GM12878 (cell line): ENCODE data around the gene CD276. TPM values are rescaled to one million over a fixed set of nuclear protein-coding genes. Genes with fewer than 3 reads are reported as not detected.

Experiments
- ATAC-seq: fragments of 200-7000 bp; cut with Tn5 transposase; 3 replicates; pipeline ENCODE4 v1.9.1; 2020; ENCODE audit warnings: mild to moderate bottlenecking, moderate library complexity
- BruUV-seq: library from RNA; stranded (reverse); fragments of 400-500 nt; replicated peaks from 2 replicates; lab custom pipeline; 2021; lab: Mats Ljungman, UMichigan
- CTCF ChIA-PET: fragments of 300-600 bp; sonication (Branson Sonifier 250); formaldehyde crosslinking; extraction: SDS; loops from one replicate; lab custom pipeline; 2021; ENCODE audit warnings: inconsistent platforms; lab: Yijun Ruan, JAX
- POLR2A ChIA-PET: fragments of 350-600 bp; formaldehyde crosslinking; extraction: SDS; loops from one replicate; lab custom pipeline; 2021; ENCODE audit warnings: inconsistent platforms; lab: Charles Lee
- RAD21 ChIA-PET: fragments of 300-600 bp; sonication (Branson Sonifier 250); formaldehyde crosslinking; loops from one replicate; lab custom pipeline; 2023; ENCODE audit warnings: antibody characterized with exemption; ENCODE audit not compliant: unreplicated experiment; lab: Charles Lee
- SMC1A ChIA-PET: fragments of 300-600 bp; sonication (Branson Sonifier 250); formaldehyde crosslinking; loops from one replicate; lab custom pipeline; 2023; ENCODE audit not compliant: unreplicated experiment, uncharacterized antibody; lab: Charles Lee
- DNase-seq: peaks from one replicate; pipeline ENCODE4 v3.0.0-alpha.2; 2011; ENCODE audit warnings: low read depth, low spot score
- FAIRE-seq: peaks from 3 replicates; lab custom pipeline; 2011; peaks lifted over from hg19 to GRCh38; lab: Jason Lieb, UNC
- H2AFZ ChIP-seq: 2 replicates; pipeline ENCODE4 v1.6.0; 2011; ENCODE audit warnings: low read depth, low read length, control low read depth; ENCODE audit not compliant: control insufficient read depth
- H3K27ac ChIP-seq: 2 replicates; pipeline ENCODE4 v1.5.1; 2011; ENCODE audit warnings: control low read depth; ENCODE audit not compliant: control insufficient read depth, insufficient read depth
- H3K27me3 ChIP-seq, 2 experiments: replicated peaks in 1 of 2; 2 replicates each; pipeline versions ENCODE4 v1.6.0 to v1.6.1; 2011; ENCODE audit warnings: low read length in 1 of 2; ENCODE audit not compliant: control insufficient read depth in 2 of 2, insufficient read depth in 2 of 2
- H3K36me3 ChIP-seq, 2 experiments: 2 replicates each; pipeline ENCODE4 v1.5.1; 2011; ENCODE audit warnings: low read length in 1 of 2; ENCODE audit not compliant: control insufficient read depth in 2 of 2, insufficient read depth in 2 of 2
- H3K4me1 ChIP-seq: 2 replicates; pipeline ENCODE4 v1.6.1; 2011; ENCODE audit warnings: mild to moderate bottlenecking, low read length, moderate library complexity, mixed read lengths; ENCODE audit not compliant: control insufficient read depth, insufficient read depth
- H3K4me2 ChIP-seq: 2 replicates; pipeline ENCODE4 v1.6.0; 2011; ENCODE audit warnings: control low read depth; ENCODE audit not compliant: control insufficient read depth, insufficient read depth
- H3K4me3 ChIP-seq: fragments of 200-600 bp; sonication (generic); 2 replicates; pipeline ENCODE4 v1.5.1; 2016
- H3K79me2 ChIP-seq: 2 replicates; pipeline ENCODE4 v1.6.0; 2011; ENCODE audit warnings: low read length; ENCODE audit not compliant: control insufficient read depth, insufficient read depth
- H3K9ac ChIP-seq: 2 replicates; pipeline ENCODE4 v1.8.0; 2011; ENCODE audit warnings: low read length, control low read depth, mixed read lengths; ENCODE audit not compliant: control insufficient read depth, insufficient read depth
- H3K9me3 ChIP-seq: replicated peaks from 3 replicates; pipeline ENCODE4 v1.5.1; 2011; ENCODE audit warnings: mild to moderate bottlenecking, low read length; ENCODE audit not compliant: control insufficient read depth, insufficient read depth
- H4K20me1 ChIP-seq: 2 replicates; pipeline ENCODE4 v1.6.0; 2011; ENCODE audit not compliant: control insufficient read depth, insufficient read depth
- BACH1 ChIP-seq: fragments of 450-650 bp; IDR thresholded peaks from 2 replicates; pipeline ENCODE4 v1.6.1; 2017; ENCODE audit warnings: mild to moderate bottlenecking, borderline replicate concordance
- IRF4 ChIP-seq: IDR thresholded peaks from 2 replicates; pipeline ENCODE4 v1.6.1; 2011; ENCODE audit warnings: low read depth, low read length
- MTA2 ChIP-seq: fragments of 450-650 bp; IDR thresholded peaks from 2 replicates; pipeline ENCODE4 v1.6.1; 2016; ENCODE audit warnings: low read depth, mild to moderate bottlenecking, moderate library complexity
- MYB ChIP-seq: fragments of 150-350 bp; IDR thresholded peaks from 2 replicates; pipeline ENCODE4 v1.6.1; 2014; ENCODE audit warnings: mild to moderate bottlenecking, low read depth, low read length, borderline replicate concordance
- PAX5 ChIP-seq: IDR thresholded peaks from 2 replicates; pipeline ENCODE4 v1.6.1; 2011; ENCODE audit warnings: low read depth, low read length, borderline replicate concordance
- RELA ChIP-seq: fragments of 450-650 bp; IDR thresholded peaks from 2 replicates; pipeline ENCODE4 v1.8.0; 2014; ENCODE audit warnings: borderline replicate concordance; ENCODE audit not compliant: partially characterized antibody
- SRF ChIP-seq, 2 experiments: IDR thresholded peaks; 2 replicates each; pipeline ENCODE4 v1.6.1; 2011; ENCODE audit warnings: low read depth in 2 of 2, low read length in 2 of 2, mild to moderate bottlenecking in 1 of 2, moderate library complexity in 1 of 2
- SUPT20H ChIP-seq: IDR thresholded peaks from 2 replicates; pipeline ENCODE4 v1.6.1; 2011; ENCODE audit warnings: low read depth, mild to moderate bottlenecking, low read length, moderate library complexity, borderline replicate concordance; ENCODE audit not compliant: control insufficient read depth
- SUZ12 ChIP-seq: fragments of 200-600 bp; sonication (generic); IDR thresholded peaks from one replicate; pipeline ENCODE4 v1.6.1; 2018; ENCODE audit warnings: antibody characterized with exemption, mild to moderate bottlenecking; ENCODE audit not compliant: unreplicated experiment
- WGBS: methylation state at CpG from one replicate; pipeline ENCODE4 v1.1.6; 2016; ENCODE audit warnings: low lambda C conversion rate; ENCODE audit not compliant: insufficient replicate concordance, insufficient coverage; ENCODE audit errors: missing lambda C conversion rate; 5-methylcytosine and 5-hydroxymethylcytosine counted together
- in situ Hi-C: fragments of 300-500 bp; cut with MboI; formaldehyde crosslinking; loops from 9 replicates; pipeline ENCODE4 v1.14.3; 2018; ENCODE audit warnings: mixed read lengths
- intact Hi-C: fragments of 100-400 bp; cut with micrococcal nuclease; formaldehyde crosslinking; loops from one replicate; pipeline ENCODE4 v1.14.2; 2022; ENCODE audit not compliant: unreplicated experiment
- polyA plus RNA-seq, 11 experiments: library from polyadenylated mRNA; depleted of rRNA in 4 of 11; unstranded in 6 of 11; stranded (reverse) in 5 of 11; fragments of >200 nt; fragmentation: Nextera tagmentation in 4 of 11; fragmentation: Illumina TruSeq in 1 of 11; extraction: Ambion mirVana in 4 of 11; extraction: Trizol in 1 of 11; gene quantifications; 1 replicate in 1 of 11; 2 replicates in 10 of 11; pipeline versions ENCODE4 v1.2.1 to v1.2.3, GENCODE V29; 2011 to 2016; ENCODE audit warnings: inconsistent platforms in 2 of 11, missing spikeins in 2 of 11, low read depth in 1 of 11
- total RNA-seq, 4 experiments: library from RNA; depleted of rRNA in 3 of 4; stranded (reverse); fragments of >200 nt in 3 of 4; fragmentation: Illumina TruSeq in 1 of 4; extraction: Trizol in 1 of 4; gene quantifications; 2 replicates each; pipeline versions ENCODE4 v1.2.1 to v1.2.3, GENCODE V29; 2013 to 2021
- TF ChIP-seq, protein P1 (sequence below): fragments of 450-650 bp; IDR thresholded peaks from 2 replicates; pipeline ENCODE4 v1.6.1; 2017; ENCODE audit warnings: borderline replicate concordance

Gene CD276
- total and polyA plus RNA-seq, 10 of the 15 experiments (the other 5 are each of a cell fraction or from before 2014, with no cell fraction given): 0.11 to 3.0 (median 1.2) TPM

DNA sequence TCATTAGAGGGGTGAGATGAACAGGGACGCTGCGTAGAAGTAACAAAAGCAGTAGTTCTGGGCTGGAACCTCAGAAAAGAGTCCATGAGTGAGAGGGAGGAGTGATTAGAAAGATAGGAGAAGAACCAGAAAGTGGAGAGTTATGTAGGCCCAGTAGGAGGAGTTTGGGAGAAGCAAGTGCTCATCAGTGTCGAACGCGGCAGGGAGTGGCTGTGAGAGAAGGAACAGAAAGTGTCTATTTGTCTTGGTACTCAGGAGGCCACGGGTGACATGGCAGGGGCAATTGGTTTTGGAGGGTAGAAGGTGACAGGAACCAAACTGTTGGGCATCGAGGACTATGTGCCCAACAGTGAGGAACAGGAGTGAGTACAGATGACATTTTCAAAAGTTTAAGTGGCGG lies 70.3 kb downstream of the CD276 start:
- Histone ChIP-seq H3K27ac (no peak overlapping the region), H3K27me3 (peaks cover 5 to 7% of the 10 kb centered on the region in 2 experiments; a peak in 3 of 4 replicates), H3K36me3 (no peaks in the 10 kb centered on the region), H4K20me1 (no peaks in the 10 kb centered on the region), H3K9me3 (no peaks in the 10 kb centered on the region), H2AFZ (no peak overlapping the region), H3K4me3 (no peak overlapping the region), H3K4me1 (no peaks in the 10 kb centered on the region), H3K4me2 (no peak overlapping the region), H3K9ac (no peak overlapping the region), H3K79me2 (no peaks in the 10 kb centered on the region)
- TF ChIP-seq PAX5 (no peak), IRF4 (no peak), SUZ12 (no peak), MTA2 (no peak), SRF (IDR thresholded peaks at IDR 0.05; ENCODE audit: low read depth in 2 of 2, low read length in 2 of 2) (no peak), MYB (no peak), RELA (no peak), SUPT20H (no peak), BACH1 (no peak)
- TF ChIP-seq, protein P1, sequence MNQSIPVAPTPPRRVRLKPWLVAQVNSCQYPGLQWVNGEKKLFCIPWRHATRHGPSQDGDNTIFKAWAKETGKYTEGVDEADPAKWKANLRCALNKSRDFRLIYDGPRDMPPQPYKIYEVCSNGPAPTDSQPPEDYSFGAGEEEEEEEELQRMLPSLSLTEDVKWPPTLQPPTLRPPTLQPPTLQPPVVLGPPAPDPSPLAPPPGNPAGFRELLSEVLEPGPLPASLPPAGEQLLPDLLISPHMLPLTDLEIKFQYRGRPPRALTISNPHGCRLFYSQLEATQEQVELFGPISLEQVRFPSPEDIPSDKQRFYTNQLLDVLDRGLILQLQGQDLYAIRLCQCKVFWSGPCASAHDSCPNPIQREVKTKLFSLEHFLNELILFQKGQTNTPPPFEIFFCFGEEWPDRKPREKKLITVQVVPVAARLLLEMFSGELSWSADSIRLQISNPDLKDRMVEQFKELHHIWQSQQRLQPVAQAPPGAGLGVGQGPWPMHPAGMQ: no peak
- DNase-seq (no peak), FAIRE-seq (no peak), ATAC-seq (no peak)
- in situ Hi-C loops: no loop called here
- WGBS: 14% methylated on average over 8 of the region's 8 CpGs
- intact Hi-C loops: no loop called here
- CTCF ChIA-PET: no interaction called here
- RAD21 ChIA-PET: interaction anchor here (0.7 kb wide), 1 partner anchor 17 kb away, joined by 3 read pairs; no protein-coding TSS in a partner anchor
- POLR2A ChIA-PET: no interaction called here
- SMC1A ChIA-PET: no interaction called here
- no TSS peak for BruUV-seq
